ENCODE measurements around the gene TECRL. TPM values are rescaled to one million over a fixed set of nuclear protein-coding genes. Genes with fewer than 3 reads are reported as not detected.
A peak's percentile ranks its signal among the peaks of the same experiment; 100 is the strongest.

Gene TECRL
- total and polyA plus RNA-seq, 2 experiments from 2014 or later, result not detected

- H3K36me3 Mint-ChIP-seq (ENCODE audit: low read depth), result peaks cover 2% of the 10 kb centered on the region; the same call in 1 of the 3 replicates
- Histone ChIP-seq H3K36me3 (ENCODE audit: insufficient read depth) (no peaks in the 10 kb centered on the region), H3K27me3 (ENCODE audit: insufficient read depth) (no peaks in the 10 kb centered on the region), H3K4me1 (ENCODE audit: insufficient read depth) (no peaks in the 10 kb centered on the region), H3K27ac (ENCODE audit: low read depth) (no peak overlapping the region), H3K4me3 (no peak overlapping the region), H3K4me2 (no peak overlapping the region), H3K9me2 (ENCODE audit: insufficient read depth) (no peaks in the 10 kb centered on the region), H3F3A (replicated peaks; ENCODE audit: low read depth) (no peaks in the 10 kb centered on the region), H3K79me2 (replicated peaks; ENCODE audit: insufficient read depth) (no peaks in the 10 kb centered on the region), H4K20me1 (replicated peaks; ENCODE audit: insufficient read depth) (no peaks in the 10 kb centered on the region), H2AFZ (no peak overlapping the region)
- H3K27ac Mint-ChIP-seq, result no peak overlapping the region
- DNase-seq (ENCODE audit: low spot score), result peak; percentile 19
- no peaks in the 10 kb centered on the region for H3K4me1 Mint-ChIP-seq
- no peaks in the 10 kb centered on the region for H3K27me3 Mint-ChIP-seq (ENCODE audit: insufficient read depth, low read depth, poor library complexity)
- peak in 1 of 2 experiments; percentile 51; a peak in 3 of 4 replicates for TF ChIP-seq CTCF (conservative IDR thresholded peaks at IDR 0.05; ENCODE audit: low read depth in 2 of 2)
- TF ChIP-seq CREB1 (CRISPR knock-in tag; IDR thresholded peaks at IDR 0.05; ENCODE audit: low read depth), result no peak
- H3K4me3 Mint-ChIP-seq, result no peak overlapping the region
- no peak for ATAC-seq
- peaks cover 13% of the 10 kb centered on the region; the same call in 2 of the 3 replicates for H3K9me3 Mint-ChIP-seq
Observed at GRCh38 chr4:64330143-64330542, 79.1 kb downstream of the TECRL start.

GRCh38 chr4:64327237-64327636 lies 82.0 kb downstream of the TECRL start:
- Mint-ChIP-seq H3K27me3 (ENCODE audit: insufficient read depth, low read depth, poor library complexity) (no peaks in the 10 kb centered on the region), H3K4me3 (no peak overlapping the region), H3K27ac (no peak overlapping the region), H3K36me3 (ENCODE audit: low read depth) (peaks cover 2% of the 10 kb centered on the region; the same call in 1 of the 3 replicates), H3K9me3 (peaks cover 15% of the 10 kb centered on the region; the same call in 2 of the 3 replicates), H3K4me1 (no peaks in the 10 kb centered on the region)
- H3K4me1 ChIP-seq (ENCODE audit: insufficient read depth), result no peaks in the 10 kb centered on the region
- H3K36me3 ChIP-seq (ENCODE audit: insufficient read depth), result no peaks in the 10 kb centered on the region
- H3K27me3 ChIP-seq (ENCODE audit: insufficient read depth), result no peaks in the 10 kb centered on the region
- H3F3A ChIP-seq (replicated peaks; ENCODE audit: low read depth), result no peaks in the 10 kb centered on the region
- ATAC-seq (no peak), DNase-seq (ENCODE audit: low spot score) (no peak)
- H2AFZ ChIP-seq, result no peak overlapping the region
- H4K20me1 ChIP-seq (replicated peaks; ENCODE audit: insufficient read depth), result no peaks in the 10 kb centered on the region
- H3K4me2 ChIP-seq, result no peak overlapping the region
- no peaks in the 10 kb centered on the region for H3K9me2 ChIP-seq (ENCODE audit: insufficient read depth)
- no peak overlapping the region for H3K27ac ChIP-seq (ENCODE audit: low read depth)
- H3K4me3 ChIP-seq, result no peak overlapping the region
- H3K79me2 ChIP-seq (replicated peaks; ENCODE audit: insufficient read depth), result no peaks in the 10 kb centered on the region
- TF ChIP-seq CREB1 (CRISPR knock-in tag; IDR thresholded peaks at IDR 0.05; ENCODE audit: low read depth) (no peak), ZNF331 (CRISPR knock-in tag; IDR thresholded peaks at IDR 0.05; ENCODE audit: low read depth) (no peak), EZH2 (IDR thresholded peaks at IDR 0.05; ENCODE audit: low read depth, unreplicated experiment) (no peak), ZNF462 (CRISPR knock-in tag; IDR thresholded peaks at IDR 0.05) (no peak), STAT1 (IDR thresholded peaks at IDR 0.05; ENCODE audit: unreplicated experiment) (no peak), ZNF114 (CRISPR knock-in tag; IDR thresholded peaks at IDR 0.05) (no peak), REST (IDR thresholded peaks at IDR 0.05; ENCODE audit: unreplicated experiment) (no peak), POLR2AphosphoS5 (IDR thresholded peaks at IDR 0.05; ENCODE audit: low read depth) (no peak), NANOG (IDR thresholded peaks at IDR 0.05; ENCODE audit: borderline replicate concordance) (no peak), JUNB (IDR thresholded peaks at IDR 0.05; ENCODE audit: unreplicated experiment) (no peak)

Measured in GM23338 (cell line).